BE2C (cell line): Measurements from ENCODE around the gene ZRANB3.

ENCODE experiments used
- DNase-seq: peaks from one replicate; pipeline ENCODE4 v3.0.0-alpha.2; 2020
- H3K27me3 ChIP-seq: fragments of 250-450 bp; sonication (Bioruptor Pico); 2 replicates; pipeline ENCODE4 v1.5.1; 2020; ENCODE audit warnings: mild to moderate bottlenecking
- H3K36me3 ChIP-seq: fragments of 250-450 bp; sonication (Bioruptor Pico); 2 replicates; pipeline ENCODE4 v1.5.1; 2020; ENCODE audit warnings: mild to moderate bottlenecking
- H3K4me1 ChIP-seq: fragments of 250-450 bp; sonication (Bioruptor Pico); 2 replicates; pipeline ENCODE4 v1.5.1; 2020
- H3K4me3 ChIP-seq: 2 replicates; pipeline ENCODE4 v1.5.1; 2011; ENCODE audit warnings: low read depth, low read length
- H3K9me3 ChIP-seq: fragments of 250-450 bp; sonication (Bioruptor Pico); 2 replicates; pipeline ENCODE4 v1.5.1; 2020
- TF ChIP-seq, protein P1 (sequence below): IDR thresholded peaks from 2 replicates; pipeline ENCODE4 v1.5.1; 2012; ENCODE audit warnings: mild to moderate bottlenecking, low read depth, low read length

Gene ZRANB3

GRCh38 chr2:135271006-135271405, 260.0 kb downstream of the ZRANB3 start:
- Histone ChIP-seq H3K27me3 (no peaks in the 10 kb centered on the region), H3K4me1 (no peaks in the 10 kb centered on the region), H3K4me3 (no peak overlapping the region), H3K36me3 (no peaks in the 10 kb centered on the region), H3K9me3 (no peaks in the 10 kb centered on the region)
- DNase-seq: no peak
- TF ChIP-seq, protein P1, sequence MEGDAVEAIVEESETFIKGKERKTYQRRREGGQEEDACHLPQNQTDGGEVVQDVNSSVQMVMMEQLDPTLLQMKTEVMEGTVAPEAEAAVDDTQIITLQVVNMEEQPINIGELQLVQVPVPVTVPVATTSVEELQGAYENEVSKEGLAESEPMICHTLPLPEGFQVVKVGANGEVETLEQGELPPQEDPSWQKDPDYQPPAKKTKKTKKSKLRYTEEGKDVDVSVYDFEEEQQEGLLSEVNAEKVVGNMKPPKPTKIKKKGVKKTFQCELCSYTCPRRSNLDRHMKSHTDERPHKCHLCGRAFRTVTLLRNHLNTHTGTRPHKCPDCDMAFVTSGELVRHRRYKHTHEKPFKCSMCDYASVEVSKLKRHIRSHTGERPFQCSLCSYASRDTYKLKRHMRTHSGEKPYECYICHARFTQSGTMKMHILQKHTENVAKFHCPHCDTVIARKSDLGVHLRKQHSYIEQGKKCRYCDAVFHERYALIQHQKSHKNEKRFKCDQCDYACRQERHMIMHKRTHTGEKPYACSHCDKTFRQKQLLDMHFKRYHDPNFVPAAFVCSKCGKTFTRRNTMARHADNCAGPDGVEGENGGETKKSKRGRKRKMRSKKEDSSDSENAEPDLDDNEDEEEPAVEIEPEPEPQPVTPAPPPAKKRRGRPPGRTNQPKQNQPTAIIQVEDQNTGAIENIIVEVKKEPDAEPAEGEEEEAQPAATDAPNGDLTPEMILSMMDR: no peak

DNA sequence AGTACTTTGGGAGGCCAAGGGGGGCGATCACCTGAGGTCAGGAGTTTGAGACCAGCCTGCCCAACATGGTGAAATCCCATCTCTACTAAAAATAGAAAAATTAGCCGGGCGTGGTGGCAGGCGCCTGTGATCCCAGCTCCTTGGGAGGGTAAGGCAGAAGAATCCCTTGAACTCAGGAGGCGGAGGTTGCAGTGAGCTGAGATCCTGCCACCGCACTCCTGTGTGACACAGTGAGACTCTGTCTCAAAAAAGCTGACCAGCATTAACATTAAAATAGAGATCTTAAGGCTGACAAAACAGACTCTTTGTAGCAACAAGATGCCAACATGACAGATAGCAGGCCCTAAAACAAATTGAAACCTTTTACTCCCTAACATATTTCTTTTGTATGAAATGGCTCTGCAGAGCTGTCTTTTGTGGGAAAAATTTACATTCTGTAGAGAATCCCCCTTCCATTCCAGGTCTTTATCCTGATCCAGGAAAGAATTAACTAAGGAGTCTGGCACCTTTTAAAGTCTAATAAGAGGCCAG, 265.0 kb downstream of the ZRANB3 start:
- DNase-seq: no peak
- Histone ChIP-seq H3K27me3 (no peaks in the 10 kb centered on the region), H3K4me3 (no peak overlapping the region), H3K9me3 (no peaks in the 10 kb centered on the region), H3K36me3 (no peaks in the 10 kb centered on the region), H3K4me1 (no peaks in the 10 kb centered on the region)
- TF ChIP-seq, protein P1: no peak

- DNase-seq: no peak
- Histone ChIP-seq H3K4me1 (no peaks in the 10 kb centered on the region), H3K4me3 (no peak overlapping the region), H3K36me3 (no peaks in the 10 kb centered on the region), H3K27me3 (no peaks in the 10 kb centered on the region), H3K9me3 (no peaks in the 10 kb centered on the region)
- TF ChIP-seq, protein P1: no peak
These were observed 271.9 kb downstream of the ZRANB3 start for GRCh38 chr2:135259123-135259522.

DNA sequence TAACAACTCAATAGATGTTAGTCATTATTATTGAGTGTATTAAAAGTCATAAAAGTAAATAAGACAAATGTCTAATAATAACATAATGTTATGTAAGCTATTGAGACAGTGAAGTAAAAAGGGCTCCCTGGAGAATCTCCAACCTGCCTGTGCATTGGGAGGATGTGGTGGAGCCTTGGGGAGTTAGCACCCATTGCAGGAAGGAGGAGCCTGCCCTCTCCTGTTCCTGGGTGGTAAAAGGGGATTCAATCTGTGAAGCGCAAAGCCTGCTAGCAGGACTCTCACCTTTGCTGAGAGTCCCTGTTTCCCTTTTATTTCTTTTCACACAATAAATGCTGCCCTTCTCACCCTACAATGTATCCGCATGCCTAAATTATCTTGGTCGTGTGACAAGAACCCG, 272.8 kb downstream of the ZRANB3 start:
- no peak overlapping the region for H3K4me3 ChIP-seq
- H3K27me3 ChIP-seq: no peaks in the 10 kb centered on the region
- TF ChIP-seq, protein P1: no peak; the same call in 1 of the 2 replicates
- DNase-seq: no peak
- no peaks in the 10 kb centered on the region for H3K4me1 ChIP-seq
- no peaks in the 10 kb centered on the region for H3K9me3 ChIP-seq
- no peaks in the 10 kb centered on the region for H3K36me3 ChIP-seq

DNA sequence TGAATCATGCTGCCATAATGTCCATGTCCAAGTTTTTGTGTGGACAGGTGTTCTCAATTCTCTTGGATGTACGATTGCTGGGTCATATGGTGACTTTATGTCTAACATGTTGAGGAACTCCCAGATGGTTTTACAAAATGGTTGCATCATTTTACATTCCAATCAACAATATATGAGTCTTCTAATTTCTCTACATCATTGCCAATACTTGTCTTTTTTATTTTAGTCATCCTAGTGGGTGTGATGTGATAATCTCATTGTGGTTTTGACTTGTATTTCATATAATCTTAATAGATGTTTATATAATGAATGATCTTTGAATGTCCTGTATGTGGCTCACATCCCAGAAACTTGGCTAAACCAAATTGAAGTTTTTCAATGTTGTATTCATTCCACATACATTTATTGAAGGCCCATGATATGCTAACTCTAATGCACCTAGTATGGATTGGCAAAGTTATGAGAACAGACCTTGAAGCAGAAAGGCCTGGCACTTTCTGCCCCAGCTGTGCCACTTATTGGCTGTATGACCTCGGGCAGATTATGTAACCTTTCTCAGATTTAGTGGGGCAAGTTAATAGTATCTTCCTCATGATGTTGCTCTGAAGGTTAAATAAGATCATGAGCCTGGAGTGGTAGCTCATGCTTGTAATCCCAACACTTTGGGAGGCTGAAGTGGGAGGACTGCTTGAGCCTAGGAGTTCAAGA, 273.5 kb downstream of the ZRANB3 start:
- Histone ChIP-seq H3K27me3 (no peaks in the 10 kb centered on the region), H3K36me3 (no peaks in the 10 kb centered on the region), H3K4me3 (no peak overlapping the region), H3K4me1 (no peaks in the 10 kb centered on the region), H3K9me3 (no peaks in the 10 kb centered on the region)
- TF ChIP-seq, protein P1: no peak
- DNase-seq: no peak

GRCh38 chr2:135256531-135257260, 274.3 kb downstream of the ZRANB3 start:
- TF ChIP-seq, protein P1: no peak
- no peaks in the 10 kb centered on the region for H3K36me3 ChIP-seq
- no peak overlapping the region for H3K4me3 ChIP-seq
- no peaks in the 10 kb centered on the region for H3K4me1 ChIP-seq
- DNase-seq: no peak
- no peaks in the 10 kb centered on the region for H3K9me3 ChIP-seq
- H3K27me3 ChIP-seq: no peaks in the 10 kb centered on the region
